SK-N-SH (cell line): ENCODE data around the gene PCSK9. TPM values are rescaled to one million over a fixed set of nuclear protein-coding genes. Genes with fewer than 3 reads are reported as not detected.

Experiments
- CTCF ChIA-PET: fragments of 300-600, 350-600 bp; formaldehyde crosslinking; extraction: SDS; loops from one replicate; lab custom pipeline; 2021; lab: Yijun Ruan, JAX
- POLR2A ChIA-PET: fragments of 350-600 bp; sonication (Branson Sonifier 250); formaldehyde crosslinking; extraction: SDS; loops from one replicate; lab custom pipeline; 2020; ENCODE audit warnings: antibody characterized with exemption, inconsistent platforms; lab: Yijun Ruan, JAX
- DNase-seq: peaks from one replicate; pipeline ENCODE4 v3.0.0; 2012
- H2AFZ ChIP-seq: fragments of 200-600 bp; sonication (generic); 2 replicates; pipeline ENCODE4 v1.8.1; 2016; ENCODE audit warnings: antibody characterized with exemption, mild to moderate bottlenecking, low read depth
- H3F3A ChIP-seq: fragments of 200-600 bp; sonication (generic); replicated peaks from 2 replicates; pipeline ENCODE3; 2016; ENCODE audit warnings: antibody characterized with exemption, mild to moderate bottlenecking; ENCODE audit not compliant: insufficient read depth
- H3K27ac ChIP-seq, 2 experiments: fragments of 200-500 bp in 1 of 2; fragments of 200-600 bp in 1 of 2; sonication (Bioruptor generic) in 1 of 2; sonication (generic), shearing (Covaris generic) in 1 of 2; 2 replicates each; pipeline versions ENCODE4 v1.5.1 to v1.6.1; 2014 to 2016; ENCODE audit warnings: low read depth in 2 of 2, inconsistent platforms in 1 of 2, low read length in 1 of 2, mild to moderate bottlenecking in 1 of 2, mixed read lengths in 1 of 2
- H3K27me3 ChIP-seq: fragments of 200-600 bp; sonication (generic), shearing (Covaris generic); 2 replicates; pipeline ENCODE4 v1.6.1; 2016; ENCODE audit warnings: mixed run types; ENCODE audit not compliant: insufficient read depth
- H3K36me3 ChIP-seq, 2 experiments: fragments of 200-500 bp in 1 of 2; fragments of 200-600 bp in 1 of 2; sonication (Bioruptor generic) in 1 of 2; sonication (generic) in 1 of 2; replicated peaks in 1 of 2; 2 replicates each; pipeline versions ENCODE3 to v1.5.1; 2014 to 2016; ENCODE audit warnings: low read length in 1 of 2, mild to moderate bottlenecking in 1 of 2; ENCODE audit not compliant: insufficient read depth in 2 of 2, control insufficient read depth in 1 of 2
- H3K4me1 ChIP-seq, 2 experiments: fragments of 200-500 bp in 1 of 2; fragments of 200-600 bp in 1 of 2; sonication (Bioruptor generic) in 1 of 2; sonication (generic), shearing (Covaris generic) in 1 of 2; 2 replicates each; pipeline versions ENCODE4 v1.5.1 to v1.6.1; 2014 to 2016; ENCODE audit warnings: low read depth in 1 of 2, low read length in 1 of 2, mixed run types in 1 of 2; ENCODE audit not compliant: insufficient read depth in 2 of 2, control insufficient read depth in 1 of 2
- H3K4me2 ChIP-seq: fragments of 200-600 bp; sonication (generic), shearing (Covaris generic); 2 replicates; pipeline ENCODE4 v1.6.1; 2017; ENCODE audit warnings: mixed run types
- H3K4me3 ChIP-seq, 2 experiments: fragments of 200-500 bp in 1 of 2; fragments of 200-600 bp in 1 of 2; sonication (Bioruptor generic) in 1 of 2; sonication (generic), shearing (Covaris generic) in 1 of 2; 2 replicates each; pipeline versions ENCODE4 v1.5.1 to v1.8.1; 2014 to 2016; ENCODE audit warnings: low read depth in 2 of 2, inconsistent platforms in 1 of 2, low read length in 1 of 2, mild to moderate bottlenecking in 1 of 2, mixed read lengths in 1 of 2, moderate library complexity in 1 of 2
- H3K79me2 ChIP-seq: fragments of 200-600 bp; sonication (generic); 2 replicates; pipeline ENCODE4 v1.8.1; 2017; ENCODE audit warnings: mild to moderate bottlenecking; ENCODE audit not compliant: insufficient read depth
- H3K9ac ChIP-seq: fragments of 200-600 bp; sonication (generic); 2 replicates; pipeline ENCODE4 v1.6.1; 2017; ENCODE audit warnings: mixed run types
- H3K9me2 ChIP-seq: fragments of 200-600 bp; sonication (generic); 2 replicates; pipeline ENCODE4 v1.6.1; 2017; ENCODE audit warnings: mixed run types
- H3K9me3 ChIP-seq: fragments of 200-600 bp; sonication (generic); 2 replicates; pipeline ENCODE4 v1.6.1; 2017; ENCODE audit warnings: mixed run types, mild to moderate bottlenecking, moderate library complexity
- H4K20me1 ChIP-seq: fragments of 200-600 bp; sonication (generic); 2 replicates; pipeline ENCODE4 v1.6.1; 2017; ENCODE audit warnings: mild to moderate bottlenecking, mixed run types; ENCODE audit not compliant: insufficient read depth
- GABPA ChIP-seq: IDR thresholded peaks from 2 replicates; pipeline ENCODE4 v1.4.0; 2012; ENCODE audit warnings: low read depth, mild to moderate bottlenecking
- GATA2 ChIP-seq: sonication (generic); formaldehyde crosslinking; IDR thresholded peaks from 2 replicates; pipeline ENCODE4 v1.5.0; 2020; ENCODE audit warnings: mild to moderate bottlenecking, missing genetic modification reagents
- MAX ChIP-seq: IDR thresholded peaks from 2 replicates; pipeline ENCODE4 v1.4.0; 2012; ENCODE audit warnings: low read depth
- MEF2A ChIP-seq: IDR thresholded peaks from 2 replicates; pipeline ENCODE4 v1.4.0; 2012; ENCODE audit warnings: low read depth, borderline replicate concordance
- NFIC ChIP-seq: IDR thresholded peaks from 2 replicates; pipeline ENCODE4 v1.4.0; 2012; ENCODE audit warnings: borderline replicate concordance
- NRF1 ChIP-seq: IDR thresholded peaks from 2 replicates; pipeline ENCODE4 v1.6.1; 2012; ENCODE audit warnings: low read depth, mild to moderate bottlenecking, low read length
- RAD21 ChIP-seq: IDR thresholded peaks from 2 replicates; pipeline ENCODE4 v1.6.1; 2012; ENCODE audit warnings: mild to moderate bottlenecking, low read length
- SMC3 ChIP-seq: IDR thresholded peaks from 2 replicates; pipeline ENCODE4 v1.6.1; 2012; ENCODE audit warnings: low read depth, low read length, improper control_type of control experiment
- TCF12 ChIP-seq: IDR thresholded peaks from 2 replicates; pipeline ENCODE4 v1.4.0; 2012
- TEAD4 ChIP-seq: IDR thresholded peaks from 2 replicates; pipeline ENCODE4 v1.4.0; 2012; ENCODE audit warnings: mild to moderate bottlenecking, borderline replicate concordance; ENCODE audit not compliant: insufficient read depth
- YY1 ChIP-seq: IDR thresholded peaks from 2 replicates; pipeline ENCODE4 v1.4.0; 2012; ENCODE audit warnings: low read depth, mild to moderate bottlenecking
- WGBS: methylation state at CpG from one replicate; pipeline ENCODE4 v1.1.6; 2017; ENCODE audit warnings: low lambda C conversion rate; 5-methylcytosine and 5-hydroxymethylcytosine counted together
- polyA plus RNA-seq, 3 experiments: library from polyadenylated mRNA; depleted of rRNA; stranded (reverse); fragments of >200 nt; gene quantifications; 2 replicates each; pipeline ENCODE4 v1.2.3, GENCODE V29; 2012
- TF ChIP-seq, protein P1 (sequence below): IDR thresholded peaks from 2 replicates; pipeline ENCODE4 v1.6.1; 2012; ENCODE audit warnings: mild to moderate bottlenecking, low read depth, low read length, moderate library complexity
- TF ChIP-seq, protein P2 (sequence below): fragments of 150-350 bp; IDR thresholded peaks from 2 replicates; pipeline ENCODE4 v1.6.1; 2017; ENCODE audit warnings: antibody characterized with exemption, low read length, low read depth, borderline replicate concordance
- TF ChIP-seq, protein P3 (sequence below): fragments of 150-350 bp; IDR thresholded peaks from 2 replicates; pipeline ENCODE4 v1.6.1; 2016; ENCODE audit warnings: mild to moderate bottlenecking, low read depth, low read length

Gene PCSK9
- polyA plus RNA-seq, 1 of the 3 experiments (the other 2 are of a cell fraction), result 0.02 TPM

DNA sequence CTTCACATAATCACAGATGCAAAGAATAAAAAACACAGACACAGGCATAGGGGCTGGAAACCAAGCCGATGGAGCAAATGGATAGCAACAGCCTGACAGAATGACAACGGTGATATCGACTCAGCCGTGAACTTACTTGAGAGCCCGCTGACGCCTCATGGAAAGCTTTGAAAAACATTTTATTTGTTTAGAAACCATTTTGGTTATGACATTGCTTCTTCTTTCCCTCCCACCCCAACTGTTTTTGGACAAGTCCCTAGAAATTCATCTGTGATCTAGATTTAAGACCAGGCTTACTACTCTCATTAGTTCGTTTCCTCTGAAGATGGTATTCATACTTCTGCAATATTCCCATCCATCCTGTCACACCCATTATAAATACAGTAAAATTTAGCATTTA is 44.9 kb downstream of the PCSK9 start:
- POLR2A ChIA-PET, result no interaction called here
- Histone ChIP-seq H3K4me3 (no peak overlapping the region), H3K4me1 (peaks cover 0 to 12% of the 10 kb centered on the region in 2 experiments; a peak in 1 of 4 replicates), H3K9ac (no peak overlapping the region), H3K27me3 (no peaks in the 10 kb centered on the region), H3K9me3 (no peaks in the 10 kb centered on the region), H3K4me2 (no peak overlapping the region), H3K9me2 (no peaks in the 10 kb centered on the region), H3K79me2 (no peaks in the 10 kb centered on the region), H2AFZ (no peak overlapping the region), H3F3A (peaks cover 16% of the 10 kb centered on the region), H4K20me1 (no peaks in the 10 kb centered on the region), H3K27ac (no peak overlapping the region), H3K36me3 (peaks cover 66 to 98% of the 10 kb centered on the region in 2 experiments)
- CTCF ChIA-PET, result interaction anchor here (0.6 to 2.0 kb wide), 3 partner anchors 13 to 462 kb away, joined by 3 to 9 read pairs (median 3); no protein-coding TSS in a partner anchor
- WGBS, result 98% methylated on average over 7 of the region's 7 CpGs
- DNase-seq, result no peak
- TF ChIP-seq, protein P1, sequence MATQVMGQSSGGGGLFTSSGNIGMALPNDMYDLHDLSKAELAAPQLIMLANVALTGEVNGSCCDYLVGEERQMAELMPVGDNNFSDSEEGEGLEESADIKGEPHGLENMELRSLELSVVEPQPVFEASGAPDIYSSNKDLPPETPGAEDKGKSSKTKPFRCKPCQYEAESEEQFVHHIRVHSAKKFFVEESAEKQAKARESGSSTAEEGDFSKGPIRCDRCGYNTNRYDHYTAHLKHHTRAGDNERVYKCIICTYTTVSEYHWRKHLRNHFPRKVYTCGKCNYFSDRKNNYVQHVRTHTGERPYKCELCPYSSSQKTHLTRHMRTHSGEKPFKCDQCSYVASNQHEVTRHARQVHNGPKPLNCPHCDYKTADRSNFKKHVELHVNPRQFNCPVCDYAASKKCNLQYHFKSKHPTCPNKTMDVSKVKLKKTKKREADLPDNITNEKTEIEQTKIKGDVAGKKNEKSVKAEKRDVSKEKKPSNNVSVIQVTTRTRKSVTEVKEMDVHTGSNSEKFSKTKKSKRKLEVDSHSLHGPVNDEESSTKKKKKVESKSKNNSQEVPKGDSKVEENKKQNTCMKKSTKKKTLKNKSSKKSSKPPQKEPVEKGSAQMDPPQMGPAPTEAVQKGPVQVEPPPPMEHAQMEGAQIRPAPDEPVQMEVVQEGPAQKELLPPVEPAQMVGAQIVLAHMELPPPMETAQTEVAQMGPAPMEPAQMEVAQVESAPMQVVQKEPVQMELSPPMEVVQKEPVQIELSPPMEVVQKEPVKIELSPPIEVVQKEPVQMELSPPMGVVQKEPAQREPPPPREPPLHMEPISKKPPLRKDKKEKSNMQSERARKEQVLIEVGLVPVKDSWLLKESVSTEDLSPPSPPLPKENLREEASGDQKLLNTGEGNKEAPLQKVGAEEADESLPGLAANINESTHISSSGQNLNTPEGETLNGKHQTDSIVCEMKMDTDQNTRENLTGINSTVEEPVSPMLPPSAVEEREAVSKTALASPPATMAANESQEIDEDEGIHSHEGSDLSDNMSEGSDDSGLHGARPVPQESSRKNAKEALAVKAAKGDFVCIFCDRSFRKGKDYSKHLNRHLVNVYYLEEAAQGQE, result no peak
- TF ChIP-seq MEF2A (no peak), YY1 (no peak), GABPA (no peak), RAD21 (no peak), MAX (no peak), SMC3 (no peak), NRF1 (no peak), TCF12 (no peak), GATA2 (CRISPR knock-in tag) (no peak)
- TF ChIP-seq, protein P2, sequence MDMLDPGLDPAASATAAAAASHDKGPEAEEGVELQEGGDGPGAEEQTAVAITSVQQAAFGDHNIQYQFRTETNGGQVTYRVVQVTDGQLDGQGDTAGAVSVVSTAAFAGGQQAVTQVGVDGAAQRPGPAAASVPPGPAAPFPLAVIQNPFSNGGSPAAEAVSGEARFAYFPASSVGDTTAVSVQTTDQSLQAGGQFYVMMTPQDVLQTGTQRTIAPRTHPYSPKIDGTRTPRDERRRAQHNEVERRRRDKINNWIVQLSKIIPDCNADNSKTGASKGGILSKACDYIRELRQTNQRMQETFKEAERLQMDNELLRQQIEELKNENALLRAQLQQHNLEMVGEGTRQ, result no peak
- TF ChIP-seq, protein P3, sequence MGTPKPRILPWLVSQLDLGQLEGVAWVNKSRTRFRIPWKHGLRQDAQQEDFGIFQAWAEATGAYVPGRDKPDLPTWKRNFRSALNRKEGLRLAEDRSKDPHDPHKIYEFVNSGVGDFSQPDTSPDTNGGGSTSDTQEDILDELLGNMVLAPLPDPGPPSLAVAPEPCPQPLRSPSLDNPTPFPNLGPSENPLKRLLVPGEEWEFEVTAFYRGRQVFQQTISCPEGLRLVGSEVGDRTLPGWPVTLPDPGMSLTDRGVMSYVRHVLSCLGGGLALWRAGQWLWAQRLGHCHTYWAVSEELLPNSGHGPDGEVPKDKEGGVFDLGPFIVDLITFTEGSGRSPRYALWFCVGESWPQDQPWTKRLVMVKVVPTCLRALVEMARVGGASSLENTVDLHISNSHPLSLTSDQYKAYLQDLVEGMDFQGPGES, result no peak

DNA sequence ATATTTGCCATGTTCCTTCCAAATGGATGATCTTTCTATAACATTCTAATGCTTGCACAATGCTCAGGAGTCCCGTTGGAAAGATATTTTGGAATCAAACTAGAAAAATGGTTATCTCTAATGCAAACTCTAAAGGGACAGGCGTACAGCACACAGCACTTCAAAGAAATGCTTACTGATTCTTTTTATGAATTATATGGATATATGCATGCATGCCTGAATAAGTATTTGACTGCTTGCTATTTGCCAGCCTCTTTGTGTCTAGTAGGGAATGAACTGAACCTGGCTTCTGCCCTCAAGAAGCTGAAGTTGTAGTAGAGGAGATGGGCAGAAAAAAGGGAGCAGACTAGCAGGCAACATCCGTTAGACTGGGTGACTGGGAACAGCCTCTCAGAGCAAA is 48.1 kb downstream of the PCSK9 start:
- no peak for TF ChIP-seq NFIC
- no peak for TF ChIP-seq NRF1
- no peak for TF ChIP-seq TEAD4
- TF ChIP-seq, protein P2, result no peak
- no peak for TF ChIP-seq GABPA
- Histone ChIP-seq H3K9me3 (no peaks in the 10 kb centered on the region), H3K4me3 (no peak overlapping the region), H3K79me2 (no peaks in the 10 kb centered on the region), H3K9ac (no peak overlapping the region), H3K9me2 (no peaks in the 10 kb centered on the region), H3F3A (peaks cover 8% of the 10 kb centered on the region), H4K20me1 (no peaks in the 10 kb centered on the region), H3K4me2 (no peak overlapping the region), H2AFZ (no peak overlapping the region), H3K4me1 (no peaks in the 10 kb centered on the region; a peak in 1 of 4 replicates), H3K27ac (no peak overlapping the region), H3K36me3 (peaks cover 76 to 89% of the 10 kb centered on the region in 2 experiments), H3K27me3 (no peaks in the 10 kb centered on the region)
- 97% methylated on average over 3 of the region's 3 CpGs for WGBS
- ChIA-PET CTCF (no interaction called here), POLR2A (no interaction called here)
- no peak for DNase-seq
